Spleen (tissue), 11 donors: ENCODE measurements around the gene DNM3. TPM values are rescaled to one million over a fixed set of nuclear protein-coding genes. Genes with fewer than 3 reads are reported as not detected.

Experiments used
- DNase-seq: peaks from one replicate; pipeline ENCODE4 v3.0.0-alpha.2; 2020
- H3K27ac ChIP-seq, 8 donors: fragments of 200-600 bp; sonication (generic) in 7 of 8; 1 replicate in 4 of 8; 2 replicates in 4 of 8; pipeline versions ENCODE4 v1.5.0 to v1.8.0; 2016 to 2021; ENCODE audit warnings: inconsistent platforms in 4 of 8, mild to moderate bottlenecking in 4 of 8, moderate library complexity in 1 of 8
- H3K27me3 ChIP-seq, 7 donors: fragments of 200-600 bp; sonication (generic) in 6 of 7; replicated peaks in 1 of 7; 1 replicate in 4 of 7; 2 replicates in 3 of 7; pipeline versions ENCODE4 v1.5.0 to v1.8.0; 2016 to 2021; ENCODE audit warnings: inconsistent platforms in 3 of 7, mild to moderate bottlenecking in 1 of 7
- H3K36me3 ChIP-seq, 6 donors: fragments of 200-600 bp; sonication (generic) in 5 of 6; 1 replicate in 4 of 6; 2 replicates in 2 of 6; pipeline versions ENCODE4 v1.5.0 to v1.8.0; 2016 to 2021; ENCODE audit warnings: inconsistent platforms in 2 of 6
- H3K4me1 ChIP-seq, 6 donors: fragments of 200-600 bp; sonication (generic) in 5 of 6; 1 replicate in 3 of 6; 2 replicates in 3 of 6; pipeline versions ENCODE4 v1.5.0 to v1.8.0; 2016 to 2021; ENCODE audit warnings: inconsistent platforms in 3 of 6
- H3K4me3 ChIP-seq, 8 donors: fragments of 200-600 bp; sonication (generic) in 7 of 8; 1 replicate in 4 of 8; 2 replicates in 4 of 8; pipeline versions ENCODE4 v1.5.0 to v1.8.0; 2016 to 2021; ENCODE audit warnings: inconsistent platforms in 4 of 8, mild to moderate bottlenecking in 4 of 8, moderate library complexity in 2 of 8
- H3K9me3 ChIP-seq, 8 donors: fragments of 200-600 bp; sonication (generic) in 7 of 8; 1 replicate in 4 of 8; 2 replicates in 4 of 8; pipeline versions ENCODE4 v1.5.0 to v1.8.0; 2016 to 2021; ENCODE audit warnings: inconsistent platforms in 4 of 8
- POLR2A ChIP-seq, 3 donors: fragments of 450-650 bp; IDR thresholded peaks; one replicate each; pipeline ENCODE4 v1.5.1; 2017; ENCODE audit warnings: antibody characterized with exemption in 3 of 3, mild to moderate bottlenecking in 1 of 3
- POLR2AphosphoS5 ChIP-seq, 3 donors: sonication (generic); formaldehyde crosslinking; IDR thresholded peaks; one replicate each; pipeline ENCODE4 v1.5.1; 2017; ENCODE audit warnings: antibody characterized with exemption in 3 of 3
- WGBS, 5 donors: extraction: QIAGEN DNeasy Blood & Tissue Kit in 3 of 5; methylation state at CpG; one replicate each; pipeline versions ENCODE4 v1.1.5 to v1.1.7; 2013 to 2018; 5-methylcytosine and 5-hydroxymethylcytosine counted together
- intact Hi-C: fragments of 100-400 bp; cut with DNase I; formaldehyde crosslinking; loops from one replicate; pipeline ENCODE4 v1.15.0; 2023; ENCODE audit warnings: low total_unique reads
- polyA plus RNA-seq, 3 donors: library from polyadenylated mRNA; stranded (reverse); fragments of 200-250 nt; gene quantifications; one replicate each; pipeline ENCODE4 v1.2.1, GENCODE V29; 2013
- total RNA-seq, 7 donors: library from RNA; depleted of rRNA in 3 of 7; stranded (reverse); fragments of >200 nt in 3 of 7; fragmentation: NEBNext Ultra II Directional in 4 of 7; extraction: Animal tissue kit (Norgen Biotek cat#: 25700) in 4 of 7; gene quantifications; one replicate each; pipeline versions ENCODE4 v1.1.0 to v1.2.1, GENCODE V29; 2016 to 2021
- TF ChIP-seq, protein P1 (sequence below), 11 experiments: fragments of 200-600 bp in 7 of 11; fragments of 450-650 bp in 4 of 11; sonication (generic) in 4 of 11; IDR thresholded peaks in 8 of 11; conservative IDR thresholded peaks in 3 of 11; 1 replicate in 7 of 11; 2 replicates in 4 of 11; pipeline versions ENCODE4 v1.4.0 to v1.8.0; 2016 to 2021; ENCODE audit warnings: antibody characterized with exemption in 11 of 11, inconsistent platforms in 4 of 11, mild to moderate bottlenecking in 1 of 11
- donor health status: healthy with polysubstance abuse.
- donor health status: DM: no; HTN: no; CAD: no; lungs with moderate emphysema.
- donor health status: DM: no; HTN: no; CAD: no.
- donor health status: Bipolar disorder and iron deficiency.
- donor health status: healthy.
- donor health status: DM: no; HTN: no; CAD: no.
- donor health status: DM: yes; HTN: yes; CAD: no.

Gene DNM3
- total and polyA plus RNA-seq, 10 donors = 0.61 to 10.2 (median 4.9) TPM

DNA sequence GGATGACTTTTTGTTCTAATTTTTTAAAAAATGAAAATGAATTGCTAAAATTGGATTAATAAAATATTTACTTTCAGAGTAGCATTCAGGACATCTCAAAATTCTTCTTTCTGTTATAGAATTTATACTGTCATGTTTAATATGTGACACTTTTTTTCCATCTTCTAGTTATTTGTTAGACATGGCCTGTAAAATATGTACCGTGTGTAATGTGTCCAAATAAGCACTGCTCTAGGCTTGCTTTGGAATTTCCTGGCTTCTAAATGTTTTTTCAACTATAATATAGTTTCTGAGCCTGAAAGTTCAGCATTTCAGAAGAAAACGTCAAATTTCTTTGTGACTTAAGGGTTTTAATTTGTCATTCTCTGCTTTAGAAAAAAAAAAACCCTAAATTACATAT is 243.6 kb downstream of the DNM3 start:
- WGBS, 5 donors = 72 to 77% (median 73%) methylated on average over 2 of the region's 2 CpGs
- H3K9me3 ChIP-seq = no peaks in the 10 kb centered on the region
- H3K27ac ChIP-seq = no peak overlapping the region
- DNase-seq = no peak
- TF ChIP-seq POLR2A (IDR thresholded peaks at IDR 0.05) (no peak), POLR2AphosphoS5 (IDR thresholded peaks at IDR 0.05) (no peak)
- TF ChIP-seq, protein P1, sequence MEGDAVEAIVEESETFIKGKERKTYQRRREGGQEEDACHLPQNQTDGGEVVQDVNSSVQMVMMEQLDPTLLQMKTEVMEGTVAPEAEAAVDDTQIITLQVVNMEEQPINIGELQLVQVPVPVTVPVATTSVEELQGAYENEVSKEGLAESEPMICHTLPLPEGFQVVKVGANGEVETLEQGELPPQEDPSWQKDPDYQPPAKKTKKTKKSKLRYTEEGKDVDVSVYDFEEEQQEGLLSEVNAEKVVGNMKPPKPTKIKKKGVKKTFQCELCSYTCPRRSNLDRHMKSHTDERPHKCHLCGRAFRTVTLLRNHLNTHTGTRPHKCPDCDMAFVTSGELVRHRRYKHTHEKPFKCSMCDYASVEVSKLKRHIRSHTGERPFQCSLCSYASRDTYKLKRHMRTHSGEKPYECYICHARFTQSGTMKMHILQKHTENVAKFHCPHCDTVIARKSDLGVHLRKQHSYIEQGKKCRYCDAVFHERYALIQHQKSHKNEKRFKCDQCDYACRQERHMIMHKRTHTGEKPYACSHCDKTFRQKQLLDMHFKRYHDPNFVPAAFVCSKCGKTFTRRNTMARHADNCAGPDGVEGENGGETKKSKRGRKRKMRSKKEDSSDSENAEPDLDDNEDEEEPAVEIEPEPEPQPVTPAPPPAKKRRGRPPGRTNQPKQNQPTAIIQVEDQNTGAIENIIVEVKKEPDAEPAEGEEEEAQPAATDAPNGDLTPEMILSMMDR (IDR thresholded peaks at IDR 0.05 in 8 of 11, conservative IDR thresholded peaks at IDR 0.05 in 3 of 11) = no peak
- intact Hi-C loops = no loop called here
- no peak overlapping the region for H3K4me3 ChIP-seq
- no peaks in the 10 kb centered on the region for H3K36me3 ChIP-seq
- H3K4me1 ChIP-seq = no peaks in the 10 kb centered on the region
- H3K27me3 ChIP-seq = no peaks in the 10 kb centered on the region

DNA sequence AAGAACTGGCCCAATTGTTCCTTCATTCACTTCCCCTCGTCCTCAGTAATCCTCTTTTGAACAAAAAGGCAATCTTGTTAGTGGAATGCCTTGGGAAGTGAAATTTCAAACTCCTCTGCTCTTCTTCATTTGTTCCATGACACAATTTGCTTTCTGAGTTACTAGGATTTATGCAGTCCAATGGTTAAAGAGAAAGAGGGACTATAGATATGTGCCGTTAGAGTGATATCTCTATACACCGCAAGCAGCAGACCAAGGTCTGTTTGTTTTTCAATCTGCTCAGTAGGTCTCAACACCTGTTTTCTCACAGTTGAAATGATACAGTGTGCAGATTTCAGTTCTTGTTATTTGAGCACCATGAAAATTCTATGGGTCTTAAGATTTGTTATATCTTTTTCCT is 244.0 kb downstream of the DNM3 start:
- Histone ChIP-seq H3K27me3 (no peaks in the 10 kb centered on the region), H3K4me3 (no peak overlapping the region), H3K27ac (no peak overlapping the region), H3K9me3 (no peaks in the 10 kb centered on the region), H3K4me1 (peaks cover 0 to 2% (median 0%) of the 10 kb centered on the region in 6 donors), H3K36me3 (no peaks in the 10 kb centered on the region)
- intact Hi-C loops = no loop called here
- TF ChIP-seq, protein P1 (IDR thresholded peaks at IDR 0.05 in 8 of 11, conservative IDR thresholded peaks at IDR 0.05 in 3 of 11) = no peak
- TF ChIP-seq POLR2AphosphoS5 (IDR thresholded peaks at IDR 0.05) = no peak
- TF ChIP-seq POLR2A (IDR thresholded peaks at IDR 0.05) = no peak
- DNase-seq = no peak
- WGBS, 5 donors = 77 to 91% (median 91%) methylated on average over 3 of the region's 3 CpGs

DNA sequence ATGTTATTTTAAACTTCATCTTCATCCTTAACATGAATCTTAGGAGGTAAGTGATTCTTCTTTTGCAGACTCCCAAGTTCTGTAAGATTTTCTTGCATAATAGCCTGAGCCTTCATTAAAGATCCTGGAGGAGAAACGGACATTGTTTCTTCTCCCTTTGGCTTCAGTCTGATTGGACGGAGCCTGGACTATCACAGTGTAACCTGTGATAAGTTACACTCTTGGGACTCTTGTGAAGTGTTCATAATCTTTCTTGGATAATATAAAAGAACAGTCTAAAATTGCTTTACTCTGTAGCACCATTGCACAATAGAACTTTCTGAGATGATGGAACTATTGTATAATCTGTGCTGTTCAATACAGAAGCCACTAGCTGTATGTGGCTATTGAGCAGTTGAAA is 244.8 kb downstream of the DNM3 start:
- Histone ChIP-seq H3K9me3 (no peaks in the 10 kb centered on the region), H3K27ac (no peak overlapping the region), H3K27me3 (no peaks in the 10 kb centered on the region), H3K36me3 (no peaks in the 10 kb centered on the region), H3K4me1 (peaks cover 0 to 4% (median 0%) of the 10 kb centered on the region in 6 donors), H3K4me3 (no peak overlapping the region)
- TF ChIP-seq POLR2AphosphoS5 (IDR thresholded peaks at IDR 0.05) (no peak), POLR2A (IDR thresholded peaks at IDR 0.05) (no peak)
- TF ChIP-seq, protein P1 (IDR thresholded peaks at IDR 0.05 in 8 of 11, conservative IDR thresholded peaks at IDR 0.05 in 3 of 11) = no peak
- no peak for DNase-seq
- 91 to 100% (median 92%) methylated on average over 2 of the region's 2 CpGs for WGBS, 5 donors
- intact Hi-C loops = no loop called here

DNA sequence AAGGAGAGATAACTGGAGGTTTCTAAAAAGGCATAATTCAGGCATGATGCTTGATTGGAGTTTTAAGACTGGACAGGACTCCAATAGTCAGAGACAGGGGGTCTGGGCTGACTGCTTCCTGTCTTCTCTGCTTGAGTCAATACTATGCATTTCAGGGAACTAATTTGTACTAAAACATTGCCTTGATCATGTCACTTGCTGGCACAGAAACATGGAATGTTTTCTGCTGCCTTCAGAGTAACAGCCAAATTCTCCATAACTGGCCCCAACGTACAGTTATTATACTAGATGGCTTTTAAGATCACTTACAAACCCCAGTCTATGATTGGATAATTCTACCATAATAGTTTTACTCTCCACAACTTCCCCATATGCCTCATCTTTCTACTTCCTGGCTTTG is 247.0 kb downstream of the DNM3 start:
- Histone ChIP-seq H3K27ac (no peak overlapping the region), H3K4me3 (no peak overlapping the region), H3K36me3 (no peaks in the 10 kb centered on the region), H3K4me1 (peaks cover 0 to 4% (median 0%) of the 10 kb centered on the region in 6 donors), H3K9me3 (no peaks in the 10 kb centered on the region), H3K27me3 (no peaks in the 10 kb centered on the region)
- TF ChIP-seq POLR2AphosphoS5 (IDR thresholded peaks at IDR 0.05) (no peak), POLR2A (IDR thresholded peaks at IDR 0.05) (no peak)
- TF ChIP-seq, protein P1 (IDR thresholded peaks at IDR 0.05 in 8 of 11, conservative IDR thresholded peaks at IDR 0.05 in 3 of 11) = no peak
- intact Hi-C loops = no loop called here
- 68 to 92% (median 79%) methylated on average over 1 of the region's 1 CpG for WGBS, 5 donors
- DNase-seq = no peak
